Activated T-helper 1 cell treated with anti-CD3 and anti-CD28 coated beads, Interleukin-12 subunit alpha, Interleukin-12 subunit beta, Interleukin-2, Interleukin-4 antibody, amounts not matched to agents 30 ng/mL and 10 ng/mL and 1 ng/mL, durations not matched to agents 14 hours and 24 hours and 36 hours (primary cell): Measurements from ENCODE around the gene PAAF1. TPM values are rescaled to one million over a fixed set of nuclear protein-coding genes. Genes with fewer than 3 reads are reported as not detected.

Experiments
- DNase-seq: peaks from one replicate; pipeline ENCODE4 v3.0.0; 2021; ENCODE audit warnings: low spot score
- H3K27ac Mint-ChIP-seq: one replicate; pipeline ENCODE4 v1.8.0; 2021; ENCODE audit warnings: mild to moderate bottlenecking, mixed read lengths
- H3K27me3 Mint-ChIP-seq: one replicate; pipeline ENCODE4 v1.8.0; 2022; ENCODE audit warnings: mild to moderate bottlenecking, moderate library complexity, mixed read lengths; ENCODE audit not compliant: insufficient read depth
- H3K36me3 Mint-ChIP-seq: one replicate; pipeline ENCODE4 v1.8.0; 2021; ENCODE audit warnings: low read depth, mixed read lengths
- H3K4me1 Mint-ChIP-seq: one replicate; pipeline ENCODE4 v1.8.0; 2021; ENCODE audit warnings: low read depth, mixed read lengths
- H3K4me3 Mint-ChIP-seq: one replicate; pipeline ENCODE4 v1.8.0; 2021; ENCODE audit warnings: mild to moderate bottlenecking, moderate library complexity, mixed read lengths
- H3K9me3 Mint-ChIP-seq: one replicate; pipeline ENCODE4 v1.8.0; 2021; ENCODE audit warnings: mixed read lengths
- intact Hi-C: fragments of 100-400 bp; cut with micrococcal nuclease; formaldehyde crosslinking; loops from one replicate; pipeline ENCODE4 v1.15.1; 2024
- total RNA-seq: library from RNA; stranded (reverse); gene quantifications from 2 replicates; pipeline ENCODE4 v1.2.3, GENCODE V29; 2022

PAAF1 gene
- total RNA-seq, 1 donor from 2014 or later: 25.0 TPM

GRCh38 chr11:73972620-73973449, 96.0 kb downstream of the PAAF1 start:
- H3K36me3 Mint-ChIP-seq: peaks cover 43% of the 10 kb centered on the region
- peak overlapping the region; percentile 69 for H3K27ac Mint-ChIP-seq
- no peaks in the 10 kb centered on the region for H3K27me3 Mint-ChIP-seq
- H3K9me3 Mint-ChIP-seq: no peaks in the 10 kb centered on the region
- intact Hi-C loops: no loop called here
- no peak for DNase-seq
- H3K4me3 Mint-ChIP-seq: peak overlapping the region; percentile 25
- H3K4me1 Mint-ChIP-seq: peaks cover 85% of the 10 kb centered on the region

- DNase-seq: no peak
- H3K4me1 Mint-ChIP-seq: peaks cover 88% of the 10 kb centered on the region
- peaks cover 58% of the 10 kb centered on the region for H3K36me3 Mint-ChIP-seq
- intact Hi-C loops: loop anchor here (1.0 kb wide), 1 partner anchor 7 kb away; the partner anchor contains the start of gene UCP2
- peak overlapping the region; percentile 61 for H3K4me3 Mint-ChIP-seq
- peak overlapping the region; percentile 75 for H3K27ac Mint-ChIP-seq
- no peaks in the 10 kb centered on the region for H3K9me3 Mint-ChIP-seq
- no peaks in the 10 kb centered on the region for H3K27me3 Mint-ChIP-seq
Measured at GRCh38 chr11:73974604-73975478, 98.0 kb downstream of the PAAF1 start.

- Mint-ChIP-seq H3K4me3 (peak overlapping the region; percentile 56), H3K4me1 (peaks cover 89% of the 10 kb centered on the region), H3K27ac (peak overlapping the region; percentile 75), H3K36me3 (peaks cover 64% of the 10 kb centered on the region), H3K9me3 (no peaks in the 10 kb centered on the region), H3K27me3 (no peaks in the 10 kb centered on the region)
- intact Hi-C loops: no loop called here
- DNase-seq: no peak
Measured at GRCh38 chr11:73975479-73975757, 98.6 kb downstream of the PAAF1 start.

GRCh38 chr11:73976451-73977151, 99.8 kb downstream of the PAAF1 start:
- DNase-seq: no peak
- H3K27ac Mint-ChIP-seq: peak overlapping the region; percentile 81
- H3K36me3 Mint-ChIP-seq: peaks cover 75% of the 10 kb centered on the region
- no peaks in the 10 kb centered on the region for H3K27me3 Mint-ChIP-seq
- intact Hi-C loops: no loop called here
- peaks cover 91% of the 10 kb centered on the region for H3K4me1 Mint-ChIP-seq
- peak overlapping the region; percentile 100 for H3K4me3 Mint-ChIP-seq
- H3K9me3 Mint-ChIP-seq: no peaks in the 10 kb centered on the region

DNA sequence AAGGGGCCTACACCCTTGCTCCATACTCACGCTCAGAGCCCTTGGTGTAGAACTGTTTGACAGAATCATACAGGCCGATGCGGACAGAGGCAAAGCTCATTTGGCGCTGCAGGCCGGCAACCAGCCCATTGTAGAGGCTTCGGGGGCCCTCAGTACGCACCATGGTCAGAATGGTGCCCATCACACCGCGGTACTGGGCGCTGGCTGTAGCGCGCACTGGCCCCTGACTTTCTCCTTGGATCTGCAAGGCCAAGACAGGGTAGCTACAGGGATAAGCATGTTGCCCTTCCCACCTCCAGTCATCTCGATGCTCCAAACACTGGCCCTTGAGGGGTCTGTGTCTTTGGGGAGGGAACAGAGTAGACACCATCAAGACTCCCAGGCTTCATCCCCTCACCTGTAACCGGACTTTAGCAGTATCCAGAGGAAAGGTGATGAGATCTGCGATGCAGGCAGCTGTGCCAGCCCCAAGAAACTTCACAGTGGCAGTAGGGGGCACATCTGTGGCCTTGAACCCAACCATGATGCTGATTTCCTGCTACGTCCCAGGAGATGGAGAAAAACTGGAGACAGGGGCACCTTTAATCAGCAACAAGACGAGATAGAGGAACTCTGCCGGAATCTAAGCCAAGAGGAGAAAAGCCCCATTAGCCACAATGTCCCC, 101.2 kb downstream of the PAAF1 start:
- Mint-ChIP-seq H3K9me3 (no peaks in the 10 kb centered on the region), H3K36me3 (peaks cover 83% of the 10 kb centered on the region), H3K27me3 (no peaks in the 10 kb centered on the region), H3K27ac (peak overlapping the region; percentile 98), H3K4me1 (peaks cover 77% of the 10 kb centered on the region), H3K4me3 (peak overlapping the region; percentile 100)
- DNase-seq: no peak
- intact Hi-C loops: no loop called here

- Mint-ChIP-seq H3K27me3 (no peaks in the 10 kb centered on the region), H3K4me3 (peak overlapping the region; percentile 100), H3K36me3 (peaks cover 82% of the 10 kb centered on the region), H3K9me3 (no peaks in the 10 kb centered on the region), H3K4me1 (peaks cover 77% of the 10 kb centered on the region), H3K27ac (peak overlapping the region; percentile 98)
- DNase-seq: no peak
- intact Hi-C loops: no loop called here
Measured at GRCh38 chr11:73978576-73979086, 101.8 kb downstream of the PAAF1 start.

GRCh38 chr11:73980001-73980961, 103.5 kb downstream of the PAAF1 start:
- Mint-ChIP-seq H3K36me3 (peaks cover 66% of the 10 kb centered on the region), H3K27ac (peak overlapping the region; percentile 94), H3K9me3 (no peaks in the 10 kb centered on the region), H3K27me3 (no peaks in the 10 kb centered on the region), H3K4me1 (peaks cover 76% of the 10 kb centered on the region), H3K4me3 (peak overlapping the region; percentile 100)
- peak; percentile 83 for DNase-seq
- intact Hi-C loops: loop anchor here (1.0 to 5.0 kb wide), 4 partner anchors 16 to 512 kb away; partner anchors contain the start of genes COA4, LIPT2, PAAF1 and PGM2L1

Other genes with a start within 250 kb of the PAAF1 start
- 1.3 and 2.0 TPM in 2 replicates for gene PLEKHB1, start 230.4 kb upstream of the PAAF1 start, total RNA-seq
- gene RAB6A, start 115.9 kb upstream of the PAAF1 start, total RNA-seq: 81.9 and 88.0 TPM in 2 replicates
- gene MRPL48, start 89.1 kb upstream of the PAAF1 start, total RNA-seq: 55.0 and 56.3 TPM in 2 replicates
- 99.1 and 102 TPM in 2 replicates for gene COA4, start 153 bp upstream of the PAAF1 start, total RNA-seq
- gene DNAJB13, start 74.0 kb downstream of the PAAF1 start, total RNA-seq: 0.29 and 0.64 TPM in 2 replicates
- gene UCP2, start 105.8 kb downstream of the PAAF1 start, total RNA-seq: 821 and 858 TPM in 2 replicates
- gene UCP3, start 132.1 kb downstream of the PAAF1 start, total RNA-seq: 4.1 and 4.8 TPM in 2 replicates